ENCODE results near the gene LHFPL5. TPM values are rescaled to one million over a fixed set of nuclear protein-coding genes. Genes with fewer than 3 reads are reported as not detected.

LHFPL5 gene
- total RNA-seq, 2 experiments from 2014 or later, result not detected

- no TSS peak for BruUV-seq (replicated peaks)
- Histone ChIP-seq H3K4me1 (ENCODE audit: insufficient read depth, low read length, poor library complexity, severe bottlenecking) (no peaks in the 10 kb centered on the region), H3K27ac (ENCODE audit: low read depth, low read length, poor library complexity, severe bottlenecking) (no peak overlapping the region), H3K4me3 (ENCODE audit: low read depth, low read length, poor library complexity, severe bottlenecking) (no peak overlapping the region), H3K4me2 (ENCODE audit: low read length) (no peak overlapping the region), H3K79me2 (ENCODE audit: insufficient read depth, low read depth, low read length) (no peaks in the 10 kb centered on the region), H2AFZ (ENCODE audit: low read length) (no peak overlapping the region), H3K36me3 (ENCODE audit: insufficient read depth, low read length) (no peaks in the 10 kb centered on the region), H3K9me3 (ENCODE audit: low read length) (no peaks in the 10 kb centered on the region), H4K20me1 (ENCODE audit: insufficient read depth, low read length) (no peaks in the 10 kb centered on the region), H3K9me2 (ENCODE audit: insufficient read depth, low read length) (no peaks in the 10 kb centered on the region)
- intact Hi-C loops (cut with micrococcal nuclease; ENCODE audit: unreplicated experiment), result no loop called here
- DNase-seq (ENCODE audit: low spot score), result no peak
- ChIA-PET POLR2A (interaction anchor here (0.6 kb wide), 2 partner anchors 38 to 576 kb away, joined by 3 read pairs; no protein-coding TSS in a partner anchor), CTCF (ENCODE audit: unreplicated experiment) (interaction anchor here (0.9 kb wide), 1 partner anchor 29 kb away, joined by 5 read pairs; no protein-coding TSS in a partner anchor)
- TF ChIP-seq, protein P1, sequence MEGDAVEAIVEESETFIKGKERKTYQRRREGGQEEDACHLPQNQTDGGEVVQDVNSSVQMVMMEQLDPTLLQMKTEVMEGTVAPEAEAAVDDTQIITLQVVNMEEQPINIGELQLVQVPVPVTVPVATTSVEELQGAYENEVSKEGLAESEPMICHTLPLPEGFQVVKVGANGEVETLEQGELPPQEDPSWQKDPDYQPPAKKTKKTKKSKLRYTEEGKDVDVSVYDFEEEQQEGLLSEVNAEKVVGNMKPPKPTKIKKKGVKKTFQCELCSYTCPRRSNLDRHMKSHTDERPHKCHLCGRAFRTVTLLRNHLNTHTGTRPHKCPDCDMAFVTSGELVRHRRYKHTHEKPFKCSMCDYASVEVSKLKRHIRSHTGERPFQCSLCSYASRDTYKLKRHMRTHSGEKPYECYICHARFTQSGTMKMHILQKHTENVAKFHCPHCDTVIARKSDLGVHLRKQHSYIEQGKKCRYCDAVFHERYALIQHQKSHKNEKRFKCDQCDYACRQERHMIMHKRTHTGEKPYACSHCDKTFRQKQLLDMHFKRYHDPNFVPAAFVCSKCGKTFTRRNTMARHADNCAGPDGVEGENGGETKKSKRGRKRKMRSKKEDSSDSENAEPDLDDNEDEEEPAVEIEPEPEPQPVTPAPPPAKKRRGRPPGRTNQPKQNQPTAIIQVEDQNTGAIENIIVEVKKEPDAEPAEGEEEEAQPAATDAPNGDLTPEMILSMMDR (conservative IDR thresholded peaks at IDR 0.05; ENCODE audit: low read length), result no peak
- TF ChIP-seq EZH2phosphoT487 (IDR thresholded peaks at IDR 0.05; ENCODE audit: borderline replicate concordance, low read depth, low read length), result no peak
Measured at GRCh38 chr6:35778437-35778836, 26.7 kb upstream of the LHFPL5 start.

DNA sequence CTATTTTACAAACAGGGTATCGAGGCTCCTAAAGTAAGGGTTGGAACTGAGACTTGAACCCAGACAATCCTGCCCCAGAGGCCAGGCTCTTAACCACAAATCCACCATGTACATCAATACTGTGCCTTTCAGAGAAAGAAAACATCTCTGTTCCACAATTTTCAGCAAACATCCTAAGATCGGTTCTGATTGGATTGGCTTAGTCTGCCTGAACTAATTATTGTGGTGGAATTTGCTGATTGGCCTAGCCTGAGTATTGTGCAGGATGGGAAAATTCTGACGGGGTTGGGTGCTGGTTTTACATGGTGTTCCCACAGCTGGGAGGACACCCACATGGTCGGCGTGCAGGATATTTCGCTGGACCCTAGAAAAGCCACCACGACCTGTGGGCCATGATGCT is 24.4 kb upstream of the LHFPL5 start, which contains the start of gene CLPSL1:
CLPSL1 (plus strand) TSS at position 301 of the 400 bp plus-strand sequence; CDS start at position 393, 92 bp downstream.
- BruUV-seq (replicated peaks), result no TSS peak
- Histone ChIP-seq H2AFZ (ENCODE audit: low read length) (no peak within 1 kb of the TSS), H4K20me1 (ENCODE audit: insufficient read depth, low read length) (no peaks in the 10 kb centered on the region), H3K9me2 (ENCODE audit: insufficient read depth, low read length) (no peaks in the 10 kb centered on the region), H3K79me2 (ENCODE audit: insufficient read depth, low read depth, low read length) (no peaks in the 10 kb centered on the region), H3K4me2 (ENCODE audit: low read length) (no peak within 1 kb of the TSS), H3K4me1 (ENCODE audit: insufficient read depth, low read length, poor library complexity, severe bottlenecking) (no peaks in the 10 kb centered on the region), H3K36me3 (ENCODE audit: insufficient read depth, low read length) (no peaks in the 10 kb centered on the region), H3K9me3 (ENCODE audit: low read length) (no peaks in the 10 kb centered on the region), H3K27ac (ENCODE audit: low read depth, low read length, poor library complexity, severe bottlenecking) (no peak within 1 kb of the TSS), H3K4me3 (ENCODE audit: low read depth, low read length, poor library complexity, severe bottlenecking) (no peak within 1 kb of the TSS)
- DNase-seq (ENCODE audit: low spot score), result no peak
- TF ChIP-seq, protein P1 (conservative IDR thresholded peaks at IDR 0.05; ENCODE audit: low read length), result no peak
- no peak for TF ChIP-seq EZH2phosphoT487 (IDR thresholded peaks at IDR 0.05; ENCODE audit: borderline replicate concordance, low read depth, low read length)
- ChIA-PET CTCF (ENCODE audit: unreplicated experiment) (no interaction called here), POLR2A (interaction anchor here (0.7 kb wide), 1 partner anchor 11 kb away, joined by 3 read pairs; no protein-coding TSS in a partner anchor)
- intact Hi-C loops (cut with micrococcal nuclease; ENCODE audit: unreplicated experiment), result no loop called here

DNA sequence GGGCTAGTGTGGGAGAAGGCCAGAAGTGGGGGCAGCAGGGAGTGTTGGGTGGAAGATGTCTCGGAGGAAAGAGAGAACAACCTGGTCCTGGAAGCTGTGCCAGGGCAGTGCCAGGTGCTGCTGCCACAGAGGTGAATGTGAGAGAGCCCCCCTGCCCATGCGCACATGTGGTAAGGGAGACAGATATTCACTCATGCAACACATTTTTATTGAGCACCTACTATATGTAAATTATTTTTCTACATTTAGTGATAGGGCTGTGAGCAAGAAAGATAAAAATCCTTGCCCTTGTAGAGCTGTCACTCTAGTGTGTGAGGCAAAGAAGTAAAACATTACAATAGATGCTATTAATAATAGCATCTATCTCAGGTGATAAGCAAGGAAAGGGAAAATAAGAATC is 23.9 kb upstream of the LHFPL5 start:
- Histone ChIP-seq H3K36me3 (ENCODE audit: insufficient read depth, low read length) (no peaks in the 10 kb centered on the region), H3K4me3 (ENCODE audit: low read depth, low read length, poor library complexity, severe bottlenecking) (no peak overlapping the region), H3K79me2 (ENCODE audit: insufficient read depth, low read depth, low read length) (no peaks in the 10 kb centered on the region), H3K4me1 (ENCODE audit: insufficient read depth, low read length, poor library complexity, severe bottlenecking) (no peaks in the 10 kb centered on the region), H4K20me1 (ENCODE audit: insufficient read depth, low read length) (no peaks in the 10 kb centered on the region), H3K9me2 (ENCODE audit: insufficient read depth, low read length) (no peaks in the 10 kb centered on the region), H3K4me2 (ENCODE audit: low read length) (no peak overlapping the region), H3K27ac (ENCODE audit: low read depth, low read length, poor library complexity, severe bottlenecking) (no peak overlapping the region), H3K9me3 (ENCODE audit: low read length) (no peaks in the 10 kb centered on the region), H2AFZ (ENCODE audit: low read length) (no peak overlapping the region)
- no TSS peak for BruUV-seq (replicated peaks)
- intact Hi-C loops (cut with micrococcal nuclease; ENCODE audit: unreplicated experiment), result no loop called here
- DNase-seq (ENCODE audit: low spot score), result no peak
- ChIA-PET POLR2A (interaction anchor here (0.7 kb wide), 1 partner anchor 11 kb away, joined by 3 read pairs; no protein-coding TSS in a partner anchor), CTCF (ENCODE audit: unreplicated experiment) (no interaction called here)
- TF ChIP-seq EZH2phosphoT487 (IDR thresholded peaks at IDR 0.05; ENCODE audit: borderline replicate concordance, low read depth, low read length), result no peak
- TF ChIP-seq, protein P1 (conservative IDR thresholded peaks at IDR 0.05; ENCODE audit: low read length), result no peak

All from OCI-LY7 (cell line).